GM12878 (cell line): ENCODE measurements around the gene CEP131. TPM values are rescaled to one million over a fixed set of nuclear protein-coding genes. Genes with fewer than 3 reads are reported as not detected.

ENCODE experiments used
- BACH1 ChIP-seq: fragments of 450-650 bp; IDR thresholded peaks from 2 replicates; pipeline ENCODE4 v1.6.1; 2017; ENCODE audit warnings: mild to moderate bottlenecking, borderline replicate concordance
- CREB1 ChIP-seq: IDR thresholded peaks from 2 replicates; pipeline ENCODE4 v1.6.1; 2012; ENCODE audit warnings: low read depth, mild to moderate bottlenecking, inconsistent platforms
- CREM ChIP-seq: IDR thresholded peaks from 2 replicates; pipeline ENCODE4 v1.6.1; 2014; ENCODE audit warnings: antibody characterized with exemption, low read depth
- CUX1 ChIP-seq: IDR thresholded peaks from 2 replicates; pipeline ENCODE4 v1.6.1; 2012; ENCODE audit warnings: improper control_type of control experiment, low read depth, low read length; ENCODE audit not compliant: insufficient replicate concordance
- E2F4 ChIP-seq: IDR thresholded peaks from 2 replicates; pipeline ENCODE4 v1.6.1; 2012; ENCODE audit warnings: low read depth, low read length, improper control_type of control experiment
- GABPA ChIP-seq: IDR thresholded peaks from 2 replicates; pipeline ENCODE4 v1.6.1; 2014; ENCODE audit warnings: antibody characterized with exemption, low read depth, mild to moderate bottlenecking, inconsistent platforms
- GATAD2B ChIP-seq: fragments of 450-650 bp; conservative IDR thresholded peaks from 2 replicates; pipeline ENCODE4 v1.6.1; 2017; ENCODE audit warnings: low read depth, mild to moderate bottlenecking, moderate library complexity
- IKZF2 ChIP-seq, 2 experiments: fragments of 450-650 bp; IDR thresholded peaks; 2 replicates each; pipeline ENCODE4 v1.6.1; 2017; ENCODE audit warnings: mild to moderate bottlenecking in 2 of 2, moderate library complexity in 2 of 2
- KLF5 ChIP-seq: fragments of 450-650 bp; IDR thresholded peaks from 2 replicates; pipeline ENCODE4 v1.6.1; 2014; ENCODE audit warnings: mild to moderate bottlenecking; ENCODE audit not compliant: partially characterized antibody
- LARP7 ChIP-seq: fragments of 450-650 bp; IDR thresholded peaks from 2 replicates; pipeline ENCODE4 v1.6.1; 2017; ENCODE audit warnings: mild to moderate bottlenecking
- MYC ChIP-seq: IDR thresholded peaks from 2 replicates; pipeline ENCODE4 v1.6.1; 2011; ENCODE audit warnings: mild to moderate bottlenecking, low read length, moderate library complexity, inconsistent platforms; ENCODE audit not compliant: insufficient read depth, insufficient replicate concordance, insufficient read length, severe bottlenecking
- POLR2AphosphoS2 ChIP-seq: IDR thresholded peaks from 2 replicates; pipeline ENCODE4 v1.6.1; 2011; ENCODE audit warnings: low read depth, mild to moderate bottlenecking, low read length, improper control_type of control experiment, moderate library complexity
- SIN3A ChIP-seq: IDR thresholded peaks from 2 replicates; pipeline ENCODE4 v1.6.1; 2012; ENCODE audit warnings: low read depth, low read length, improper control_type of control experiment
- SIX5 ChIP-seq: IDR thresholded peaks from 2 replicates; pipeline ENCODE4 v1.6.1; 2011; ENCODE audit warnings: mild to moderate bottlenecking, low read depth, low read length, moderate library complexity; ENCODE audit not compliant: severe bottlenecking
- SMC3 ChIP-seq: IDR thresholded peaks from 2 replicates; pipeline ENCODE4 v1.6.1; 2011; ENCODE audit warnings: low read length, improper control_type of control experiment, borderline replicate concordance
- SPI1 ChIP-seq: IDR thresholded peaks from 2 replicates; pipeline ENCODE4 v1.6.1; 2011; ENCODE audit warnings: low read depth, mild to moderate bottlenecking, low read length, moderate library complexity, borderline replicate concordance; ENCODE audit not compliant: insufficient read depth
- SRF ChIP-seq, 2 experiments: IDR thresholded peaks; 2 replicates each; pipeline ENCODE4 v1.6.1; 2011; ENCODE audit warnings: low read depth in 2 of 2, low read length in 2 of 2, mild to moderate bottlenecking in 1 of 2, moderate library complexity in 1 of 2
- ZBED1 ChIP-seq: IDR thresholded peaks from 2 replicates; pipeline ENCODE4 v1.6.1; 2016; ENCODE audit warnings: borderline replicate concordance
- ZNF622 ChIP-seq: fragments of 450-650 bp; IDR thresholded peaks from 2 replicates; pipeline ENCODE4 v1.6.1; 2017; ENCODE audit warnings: mild to moderate bottlenecking, inconsistent platforms
- ZZZ3 ChIP-seq: IDR thresholded peaks from 2 replicates; pipeline ENCODE4 v1.6.1; 2011; ENCODE audit warnings: low read depth; ENCODE audit not compliant: control insufficient read depth, insufficient read length
- polyA plus RNA-seq, 11 experiments: library from polyadenylated mRNA; depleted of rRNA in 4 of 11; unstranded in 6 of 11; stranded (reverse) in 5 of 11; fragments of >200 nt; fragmentation: Nextera tagmentation in 4 of 11; fragmentation: Illumina TruSeq in 1 of 11; extraction: Ambion mirVana in 4 of 11; extraction: Trizol in 1 of 11; gene quantifications; 1 replicate in 1 of 11; 2 replicates in 10 of 11; pipeline versions ENCODE4 v1.2.1 to v1.2.3, GENCODE V29; 2011 to 2016; ENCODE audit warnings: inconsistent platforms in 2 of 11, missing spikeins in 2 of 11, low read depth in 1 of 11
- total RNA-seq, 4 experiments: library from RNA; depleted of rRNA in 3 of 4; stranded (reverse); fragments of >200 nt in 3 of 4; fragmentation: Illumina TruSeq in 1 of 4; extraction: Trizol in 1 of 4; gene quantifications; 2 replicates each; pipeline versions ENCODE4 v1.2.1 to v1.2.3, GENCODE V29; 2013 to 2021
- TF ChIP-seq, protein P1 (sequence below): IDR thresholded peaks from 2 replicates; pipeline ENCODE4 v1.6.1; 2012; ENCODE audit warnings: low read depth, low read length, improper control_type of control experiment

The CEP131 gene
- total and polyA plus RNA-seq, 10 of the 15 experiments (the other 5 are each of a cell fraction or from before 2014, with no cell fraction given), result 0.05 to 17.3 (median 6.7) TPM

DNA sequence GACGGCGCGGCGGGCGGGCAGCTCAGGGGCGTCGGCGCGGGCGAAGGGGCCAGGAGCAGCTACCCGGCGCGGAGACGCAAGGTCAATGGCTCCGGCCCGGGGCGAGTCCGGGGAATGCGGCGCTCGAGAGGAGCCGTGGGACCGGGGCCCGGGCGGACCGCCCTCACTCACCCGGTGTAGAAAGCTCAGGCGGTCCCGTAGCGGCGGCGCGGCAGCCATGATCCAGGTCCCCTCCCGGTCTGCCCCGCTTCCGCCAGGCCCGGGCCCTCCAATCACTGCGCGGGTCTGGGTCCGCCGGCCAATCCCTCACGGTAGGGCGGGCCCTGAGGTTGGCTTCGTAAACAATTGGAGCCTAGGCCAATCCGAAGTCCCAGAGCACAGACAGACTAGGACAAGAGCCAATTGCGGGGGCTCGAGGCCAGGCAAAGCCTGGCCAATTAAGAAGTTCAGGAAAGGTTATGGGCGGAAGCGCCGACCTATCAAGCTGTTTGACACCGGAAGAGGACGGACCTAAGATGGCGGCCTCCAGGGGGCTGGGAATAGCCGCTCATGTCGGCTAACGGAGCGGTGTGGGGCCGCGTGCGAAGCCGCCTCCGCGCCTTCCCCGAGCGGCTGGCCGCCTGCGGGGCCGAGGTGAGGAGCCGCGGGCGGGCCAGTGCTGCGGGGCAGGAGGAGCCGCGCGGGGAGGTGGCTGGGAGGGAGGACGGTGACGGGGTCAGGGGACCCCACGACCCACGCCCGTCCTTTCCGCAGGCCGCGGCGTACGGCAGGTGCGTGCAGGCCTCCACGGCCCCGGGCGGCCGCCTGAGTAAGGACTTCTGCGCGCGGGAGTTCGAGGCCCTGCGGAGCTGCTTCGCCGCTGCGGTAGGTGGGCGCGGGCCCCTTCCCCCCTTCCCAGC is 16.3 kb upstream of the CEP131 start, which contains the start of the genes NDUFAF8 and TEPSIN (continued):
- TF ChIP-seq SIX5 (peak; percentile 78), GABPA (peak; percentile 92), KLF5 (peak; percentile 91), SPI1 (0 out of 2 replicates have a peak, but pooled peaks have one; percentile 1), E2F4 (no peak), BACH1 (peak; percentile 79), SIN3A (peak; percentile 80), ZZZ3 (no peak), SMC3 (no peak), CREB1 (peak; percentile 74), GATAD2B (peak; percentile 54), CREM (peak; percentile 62; the same call in 1 of the 2 replicates), POLR2AphosphoS2 (peak; percentile 63; the same call in 1 of the 2 replicates), SRF (IDR thresholded peaks at IDR 0.05; ENCODE audit: low read depth in 2 of 2, low read length in 2 of 2) (0 out of 4 replicates have a peak, but pooled peaks of 1 of the 2 experiments have one; percentile 23), ZBED1 (no peak), ZNF622 (no peak), CUX1 (no peak), MYC (peak; percentile 81), IKZF2 (IDR thresholded peaks at IDR 0.05) (no peak), LARP7 (peak; percentile 94)
- TF ChIP-seq, protein P1, sequence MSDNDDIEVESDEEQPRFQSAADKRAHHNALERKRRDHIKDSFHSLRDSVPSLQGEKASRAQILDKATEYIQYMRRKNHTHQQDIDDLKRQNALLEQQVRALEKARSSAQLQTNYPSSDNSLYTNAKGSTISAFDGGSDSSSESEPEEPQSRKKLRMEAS, result peak; percentile 16
